Common myeloid progenitor, CD34-positive (primary cell): ENCODE data around the gene SMARCA1.

Experiments used
- CTCF ChIA-PET: fragments of 350-600 bp; sonication (Branson Sonifier 250); formaldehyde crosslinking; loops from one replicate; lab custom pipeline; 2021; ENCODE audit warnings: antibody characterized with exemption; lab: Charles Lee
- POLR2A ChIA-PET: fragments of 350-600 bp; sonication (Branson Sonifier 250); formaldehyde crosslinking; loops from one replicate; lab custom pipeline; 2021; ENCODE audit warnings: antibody characterized with exemption; lab: Charles Lee
- DNase-seq, 3 donors: peaks; one replicate each; pipeline versions ENCODE4 v3.0.0 to v3.0.0-alpha.2; 2013
- H3K27ac ChIP-seq, 2 experiments: 1 replicate in 1 of 2; 2 replicates in 1 of 2; pipeline ENCODE4 v1.7.0; 2013; ENCODE audit warnings: inconsistent platforms in 2 of 2, low read length in 2 of 2, mild to moderate bottlenecking in 2 of 2, low read depth in 1 of 2, moderate library complexity in 1 of 2; ENCODE audit not compliant: severe bottlenecking in 2 of 2, insufficient read depth in 1 of 2, poor library complexity in 1 of 2
- H3K27me3 ChIP-seq, 5 experiments: replicated peaks in 2 of 5; 1 replicate in 3 of 5; 2 replicates in 2 of 5; pipeline versions ENCODE4 v1.6.1 to v1.7.0; 2013; ENCODE audit warnings: low read length in 4 of 5, mild to moderate bottlenecking in 2 of 5, moderate library complexity in 2 of 5, inconsistent platforms in 1 of 5; ENCODE audit not compliant: insufficient read depth in 5 of 5, control insufficient read depth in 4 of 5
- H3K36me3 ChIP-seq, 4 experiments: 1 replicate in 2 of 4; 2 replicates in 2 of 4; pipeline versions ENCODE4 v1.6.1 to v1.7.0; 2013; ENCODE audit warnings: low read length in 3 of 4, control low read depth in 1 of 4, mild to moderate bottlenecking in 1 of 4; ENCODE audit not compliant: control insufficient read depth in 4 of 4, insufficient read depth in 4 of 4
- H3K4me1 ChIP-seq, 4 experiments: 1 replicate in 3 of 4; 2 replicates in 1 of 4; pipeline versions ENCODE4 v1.6.1 to v1.7.1; 2013; ENCODE audit warnings: low read length in 3 of 4, mild to moderate bottlenecking in 3 of 4, control low read depth in 1 of 4, inconsistent platforms in 1 of 4, moderate library complexity in 1 of 4; ENCODE audit not compliant: control insufficient read depth in 4 of 4, insufficient read depth in 4 of 4; ENCODE audit errors: control extremely low read depth in 1 of 4
- H3K4me3 ChIP-seq, 7 experiments: 1 replicate in 4 of 7; 2 replicates in 3 of 7; pipeline versions ENCODE4 v1.5.1 to v1.7.0; 2013; ENCODE audit warnings: mild to moderate bottlenecking in 7 of 7, low read length in 6 of 7, moderate library complexity in 6 of 7, inconsistent platforms in 2 of 7, low read depth in 2 of 7, control low read depth in 1 of 7; ENCODE audit not compliant: insufficient read depth in 4 of 7, control insufficient read depth in 1 of 7; ENCODE audit errors: extremely low read depth in 1 of 7
- H3K9me3 ChIP-seq, 5 experiments: 1 replicate in 4 of 5; 2 replicates in 1 of 5; pipeline versions ENCODE4 v1.6.1 to v1.7.1; 2013; ENCODE audit warnings: low read length in 4 of 5, mild to moderate bottlenecking in 2 of 5, inconsistent platforms in 1 of 5, low read depth in 1 of 5, moderate library complexity in 1 of 5; ENCODE audit not compliant: control insufficient read depth in 4 of 5, insufficient read depth in 2 of 5; ENCODE audit errors: control extremely low read depth in 1 of 5
- WGBS: methylation state at CpG from one replicate; pipeline ENCODE4 v1.1.5; 2013; ENCODE audit not compliant: insufficient coverage; 5-methylcytosine and 5-hydroxymethylcytosine counted together

The SMARCA1 gene

DNA sequence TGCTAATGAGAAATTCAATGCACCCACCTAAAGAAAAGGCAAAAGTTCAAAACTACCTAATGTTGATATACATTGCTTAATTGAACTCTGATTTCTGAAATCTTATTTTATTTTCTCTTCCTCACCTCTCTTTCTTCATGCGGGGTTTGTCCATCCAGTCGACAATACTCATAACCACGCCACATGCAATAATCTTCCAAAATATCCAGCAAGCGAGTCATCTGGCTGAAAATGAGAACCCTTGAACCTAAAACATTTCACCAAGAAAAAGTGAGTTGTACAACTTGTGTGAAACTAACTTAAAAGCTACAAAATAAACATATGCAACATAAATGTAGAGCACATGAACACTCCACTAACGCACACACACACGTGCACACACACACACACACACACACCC, 26.7 kb downstream of the SMARCA1 start:
- ChIA-PET POLR2A (no interaction called here), CTCF (no interaction called here)
- H3K9me3 ChIP-seq = no peaks in the 10 kb centered on the region
- no peak overlapping the region for H3K4me3 ChIP-seq
- no peaks in the 10 kb centered on the region for H3K4me1 ChIP-seq
- no peaks in the 10 kb centered on the region for H3K36me3 ChIP-seq
- no peak for DNase-seq
- H3K27me3 ChIP-seq = no peaks in the 10 kb centered on the region
- H3K27ac ChIP-seq = no peak overlapping the region
- WGBS = 60% methylated on average over 2 of the region's 6 CpGs

DNA sequence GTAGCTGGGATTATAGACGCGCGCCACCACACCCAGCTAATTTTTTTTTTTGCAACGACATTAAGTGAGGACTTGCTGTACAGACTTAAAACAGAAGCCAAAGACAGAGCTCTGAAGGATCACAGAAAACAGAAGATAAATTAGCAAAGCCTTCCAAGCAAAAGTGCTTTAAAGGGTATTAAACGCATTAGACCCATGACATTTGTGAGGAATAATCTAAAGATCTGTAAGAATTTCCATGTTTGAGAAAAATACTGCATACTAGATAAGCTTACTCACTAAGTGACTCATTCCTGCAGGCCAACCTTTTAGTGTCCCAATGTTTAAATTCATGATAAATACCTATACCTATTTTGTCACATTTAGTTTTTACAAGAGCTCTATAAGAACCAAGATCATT, 27.4 kb downstream of the SMARCA1 start:
- H3K36me3 ChIP-seq = no peaks in the 10 kb centered on the region
- H3K9me3 ChIP-seq = no peaks in the 10 kb centered on the region
- 64% methylated on average over 4 of the region's 5 CpGs for WGBS
- ChIA-PET POLR2A (no interaction called here), CTCF (no interaction called here)
- H3K27me3 ChIP-seq = no peaks in the 10 kb centered on the region
- no peaks in the 10 kb centered on the region for H3K4me1 ChIP-seq
- no peak for DNase-seq
- no peak overlapping the region for H3K4me3 ChIP-seq
- no peak overlapping the region for H3K27ac ChIP-seq

DNA sequence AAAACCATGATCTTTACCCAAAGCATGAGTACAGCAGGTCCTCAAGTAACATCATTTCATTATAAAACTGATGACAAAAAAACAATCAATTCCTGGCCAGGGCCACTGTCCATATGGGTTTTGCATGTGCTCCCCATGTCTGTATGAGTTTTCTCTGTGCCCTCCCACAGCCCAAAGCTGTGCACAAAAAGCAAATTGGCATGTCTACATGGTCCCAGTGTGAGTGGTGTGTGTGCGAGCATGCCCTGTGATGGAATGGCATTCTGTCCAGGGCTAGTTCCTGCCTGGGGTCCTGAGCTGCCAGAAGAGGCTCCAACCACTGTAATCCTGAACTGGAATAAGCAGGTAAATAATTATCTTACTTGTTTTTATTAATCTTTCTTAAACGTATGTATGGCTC, 28.4 kb downstream of the SMARCA1 start:
- WGBS = no CpG with 5 or more reads among the region's 2 CpGs
- H3K27me3 ChIP-seq = no peaks in the 10 kb centered on the region
- DNase-seq = no peak
- no peaks in the 10 kb centered on the region for H3K36me3 ChIP-seq
- POLR2A ChIA-PET = no interaction called here
- no peaks in the 10 kb centered on the region for H3K4me1 ChIP-seq
- H3K27ac ChIP-seq = no peak overlapping the region
- CTCF ChIA-PET = no interaction called here
- no peak overlapping the region for H3K4me3 ChIP-seq
- no peaks in the 10 kb centered on the region for H3K9me3 ChIP-seq

DNA sequence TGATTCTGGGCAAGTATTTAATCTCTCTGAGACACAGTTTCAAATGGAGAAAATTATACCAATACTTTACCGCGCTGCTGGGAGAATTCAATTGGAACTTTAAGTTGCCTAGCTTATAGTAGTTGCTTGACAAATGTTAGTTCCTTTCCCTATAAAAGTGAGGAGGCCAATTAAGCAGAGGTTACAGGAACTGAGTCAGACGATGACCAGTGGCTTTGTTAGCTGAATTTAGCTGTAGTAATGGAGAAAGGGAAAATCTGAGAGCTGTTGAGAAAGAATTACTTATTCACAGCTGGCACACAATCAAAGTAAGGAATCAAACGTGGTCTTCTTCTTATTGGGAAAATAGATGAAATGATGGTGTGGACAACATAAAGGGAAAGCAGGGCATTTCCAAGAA, 29.6 kb downstream of the SMARCA1 start:
- Histone ChIP-seq H3K9me3 (no peaks in the 10 kb centered on the region), H3K36me3 (no peaks in the 10 kb centered on the region), H3K4me1 (no peaks in the 10 kb centered on the region), H3K27ac (no peak overlapping the region), H3K4me3 (no peak overlapping the region), H3K27me3 (no peaks in the 10 kb centered on the region)
- DNase-seq = no peak
- ChIA-PET POLR2A (no interaction called here), CTCF (no interaction called here)
- WGBS = 67% methylated on average over 1 of the region's 4 CpGs

DNA sequence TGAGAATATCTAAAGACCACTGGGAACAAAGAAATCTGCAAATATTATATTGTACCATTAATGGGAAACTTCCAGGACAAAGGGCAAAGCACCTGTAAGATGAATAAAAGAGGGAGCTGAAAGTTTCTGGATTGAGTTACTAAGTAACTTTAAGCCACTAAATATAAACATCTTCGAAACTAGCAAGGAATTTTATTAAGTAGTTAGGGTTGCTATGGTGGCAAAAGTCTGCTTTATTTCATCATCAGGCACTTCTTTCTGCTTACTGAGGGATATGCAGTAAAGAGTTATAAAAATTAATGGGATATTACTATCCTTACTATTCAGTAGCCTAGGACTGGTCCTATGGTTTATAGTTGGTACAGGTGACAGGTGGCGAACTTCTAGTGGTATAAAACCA, 33.0 kb downstream of the SMARCA1 start:
- Histone ChIP-seq H3K9me3 (no peaks in the 10 kb centered on the region), H3K27ac (no peak overlapping the region), H3K36me3 (no peaks in the 10 kb centered on the region), H3K27me3 (no peaks in the 10 kb centered on the region), H3K4me1 (no peaks in the 10 kb centered on the region), H3K4me3 (no peak overlapping the region)
- no CpG with 5 or more reads among the region's 2 CpGs for WGBS
- ChIA-PET CTCF (no interaction called here), POLR2A (no interaction called here)
- DNase-seq = no peak

DNA sequence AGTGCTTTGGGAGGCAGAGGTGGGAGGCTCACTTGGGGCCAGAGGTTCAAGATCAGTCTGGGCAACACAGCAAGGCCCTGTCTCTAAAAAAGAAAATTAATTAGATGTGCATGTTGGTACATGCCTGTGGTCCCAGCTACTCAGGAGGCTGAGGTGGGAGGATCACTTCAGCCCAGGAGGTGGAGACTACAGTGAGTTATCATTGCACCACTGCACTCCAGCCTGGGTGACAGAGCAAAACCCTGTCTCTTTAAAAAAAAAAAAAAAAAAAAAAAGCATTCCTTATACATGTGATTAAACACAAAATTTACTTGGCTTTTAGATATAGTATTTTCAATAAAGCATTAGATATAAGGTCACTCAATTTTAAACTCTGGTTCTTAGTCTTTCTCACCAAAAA, 34.9 kb downstream of the SMARCA1 start:
- H3K27me3 ChIP-seq = no peaks in the 10 kb centered on the region
- POLR2A ChIA-PET = no interaction called here
- H3K36me3 ChIP-seq = no peaks in the 10 kb centered on the region
- CTCF ChIA-PET = no interaction called here
- H3K4me3 ChIP-seq = no peak overlapping the region
- H3K9me3 ChIP-seq = no peaks in the 10 kb centered on the region
- no peak for DNase-seq
- H3K27ac ChIP-seq = no peak overlapping the region
- H3K4me1 ChIP-seq = no peaks in the 10 kb centered on the region

DNA sequence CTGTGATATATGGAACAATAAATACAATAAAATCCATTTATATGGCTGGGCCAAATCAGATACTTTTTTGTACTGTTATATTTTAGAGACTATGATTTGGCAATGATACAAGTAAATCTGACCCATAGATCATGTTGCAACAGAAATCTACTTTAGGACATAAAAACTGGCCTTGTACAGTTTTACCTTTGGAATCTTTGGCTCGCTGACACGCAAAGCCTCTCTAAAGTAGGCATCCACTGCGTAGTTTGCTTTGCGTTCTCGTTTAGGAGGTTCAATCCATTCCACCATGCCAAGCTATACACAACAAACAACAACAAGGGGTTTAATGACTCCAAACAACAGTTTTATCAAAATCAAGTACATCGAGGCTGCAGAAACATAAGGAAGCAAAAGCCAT, 42.4 kb downstream of the SMARCA1 start:
- Histone ChIP-seq H3K36me3 (no peaks in the 10 kb centered on the region), H3K27ac (no peak overlapping the region), H3K27me3 (no peaks in the 10 kb centered on the region), H3K9me3 (no peaks in the 10 kb centered on the region), H3K4me3 (no peak overlapping the region), H3K4me1 (no peaks in the 10 kb centered on the region)
- 93% methylated on average over 4 of the region's 6 CpGs for WGBS
- CTCF ChIA-PET = no interaction called here
- no peak for DNase-seq
- POLR2A ChIA-PET = no interaction called here
